ENCODE data around the gene CDC7. TPM values are rescaled to one million over a fixed set of nuclear protein-coding genes. Genes with fewer than 3 reads are reported as not detected.

CDC7 gene
- total RNA-seq, 3 donors from 2014 or later, result 3.6 to 5.0 (median 3.9) TPM

- no peak overlapping the region for H3K4me3 ChIP-seq
- DNase-seq (no peak), ATAC-seq (peak; percentile 29)
- H3K36me3 ChIP-seq (ENCODE audit: low read depth), result no peaks in the 10 kb centered on the region
- TF ChIP-seq, protein P1, sequence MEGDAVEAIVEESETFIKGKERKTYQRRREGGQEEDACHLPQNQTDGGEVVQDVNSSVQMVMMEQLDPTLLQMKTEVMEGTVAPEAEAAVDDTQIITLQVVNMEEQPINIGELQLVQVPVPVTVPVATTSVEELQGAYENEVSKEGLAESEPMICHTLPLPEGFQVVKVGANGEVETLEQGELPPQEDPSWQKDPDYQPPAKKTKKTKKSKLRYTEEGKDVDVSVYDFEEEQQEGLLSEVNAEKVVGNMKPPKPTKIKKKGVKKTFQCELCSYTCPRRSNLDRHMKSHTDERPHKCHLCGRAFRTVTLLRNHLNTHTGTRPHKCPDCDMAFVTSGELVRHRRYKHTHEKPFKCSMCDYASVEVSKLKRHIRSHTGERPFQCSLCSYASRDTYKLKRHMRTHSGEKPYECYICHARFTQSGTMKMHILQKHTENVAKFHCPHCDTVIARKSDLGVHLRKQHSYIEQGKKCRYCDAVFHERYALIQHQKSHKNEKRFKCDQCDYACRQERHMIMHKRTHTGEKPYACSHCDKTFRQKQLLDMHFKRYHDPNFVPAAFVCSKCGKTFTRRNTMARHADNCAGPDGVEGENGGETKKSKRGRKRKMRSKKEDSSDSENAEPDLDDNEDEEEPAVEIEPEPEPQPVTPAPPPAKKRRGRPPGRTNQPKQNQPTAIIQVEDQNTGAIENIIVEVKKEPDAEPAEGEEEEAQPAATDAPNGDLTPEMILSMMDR (IDR thresholded peaks at IDR 0.05), result no peak
- H3K9me3 ChIP-seq, result no peaks in the 10 kb centered on the region
- intact Hi-C loops (cut with DNase I, micrococcal nuclease), result no loop called here
- no peaks in the 10 kb centered on the region for H3K4me1 ChIP-seq (ENCODE audit: low read depth)
Observed at GRCh38 chr1:91559838-91560565, 59.4 kb downstream of the CDC7 start.

- intact Hi-C loops (cut with DNase I, micrococcal nuclease), result no loop called here
- Histone ChIP-seq H3K36me3 (ENCODE audit: low read depth) (no peaks in the 10 kb centered on the region), H3K4me1 (ENCODE audit: low read depth) (peaks cover 5% of the 10 kb centered on the region), H3K4me3 (no peak overlapping the region), H3K9me3 (no peaks in the 10 kb centered on the region)
- peak; percentile 49 for ATAC-seq
- DNase-seq, result no peak
- TF ChIP-seq, protein P1 (IDR thresholded peaks at IDR 0.05), result no peak
Observed at GRCh38 chr1:91564888-91565701, 64.4 kb downstream of the CDC7 start.

DNA sequence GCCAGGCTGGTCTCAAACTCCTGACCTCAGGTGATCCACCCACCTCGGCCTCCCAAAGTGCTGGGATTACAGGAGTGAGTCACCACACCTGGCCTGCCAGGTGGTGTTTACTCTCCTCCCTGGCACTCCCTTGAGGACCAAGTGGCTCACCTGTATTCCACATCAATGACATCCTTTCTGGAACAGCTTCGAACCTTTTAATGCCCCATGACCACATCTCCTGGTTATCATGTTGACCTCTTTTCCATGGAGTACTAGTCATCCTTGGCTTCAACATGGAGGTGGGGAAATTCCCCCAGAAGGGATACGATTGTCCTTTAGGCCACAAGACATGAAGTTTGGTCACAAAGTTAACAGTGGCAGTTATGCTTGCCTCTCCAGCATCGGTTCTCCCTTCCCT lies 66.9 kb downstream of the CDC7 start:
- H3K4me1 ChIP-seq (ENCODE audit: low read depth), result peaks cover 9% of the 10 kb centered on the region
- ATAC-seq (peak; percentile 58), DNase-seq (no peak)
- intact Hi-C loops (cut with DNase I, micrococcal nuclease), result no loop called here
- no peaks in the 10 kb centered on the region for H3K36me3 ChIP-seq (ENCODE audit: low read depth)
- no peaks in the 10 kb centered on the region for H3K9me3 ChIP-seq
- H3K4me3 ChIP-seq, result no peak overlapping the region
- TF ChIP-seq, protein P1 (IDR thresholded peaks at IDR 0.05), result no peak

GRCh38 chr1:91568261-91568660 lies 67.6 kb downstream of the CDC7 start:
- TF ChIP-seq, protein P1 (IDR thresholded peaks at IDR 0.05), result no peak
- DNase-seq (no peak), ATAC-seq (no peak)
- Histone ChIP-seq H3K4me3 (no peak overlapping the region), H3K4me1 (ENCODE audit: low read depth) (peaks cover 9% of the 10 kb centered on the region), H3K9me3 (no peaks in the 10 kb centered on the region), H3K36me3 (ENCODE audit: low read depth) (no peaks in the 10 kb centered on the region)
- intact Hi-C loops (cut with DNase I, micrococcal nuclease), result no loop called here

DNA sequence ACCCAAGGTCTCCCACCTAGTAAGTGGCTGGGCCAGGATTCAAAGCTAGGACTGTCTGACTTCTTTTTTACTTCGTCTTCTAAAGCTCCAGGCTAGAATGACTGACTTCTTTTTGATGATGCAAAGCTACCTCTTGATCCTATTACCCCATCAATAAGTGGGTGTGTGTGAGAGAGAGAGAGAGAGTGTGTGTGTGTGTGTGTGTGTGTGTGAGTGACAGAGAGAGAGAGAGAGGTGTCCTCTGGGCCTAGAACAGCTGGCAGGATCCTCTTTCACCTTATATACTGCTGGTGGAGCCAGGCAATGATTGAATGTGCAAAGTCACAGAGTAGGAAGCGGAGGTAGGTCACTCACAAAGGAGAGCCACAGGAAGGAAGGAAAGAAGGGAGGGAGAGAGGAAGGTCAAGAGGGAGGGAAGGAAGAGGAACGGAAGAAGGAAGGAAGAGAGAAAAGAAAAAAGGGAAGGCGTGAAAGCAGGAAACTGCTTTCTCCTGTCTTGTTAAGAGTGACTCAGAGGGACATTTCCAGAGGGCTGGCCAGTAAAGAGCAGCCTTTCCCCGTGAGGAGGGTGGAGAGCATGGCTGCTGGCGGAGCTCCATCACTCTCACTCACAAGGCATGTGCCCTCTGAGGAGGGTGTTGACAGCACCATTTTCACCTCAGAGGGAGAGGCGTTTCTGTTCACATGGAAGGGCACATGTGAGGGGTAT lies 68.9 kb downstream of the CDC7 start:
- Histone ChIP-seq H3K36me3 (ENCODE audit: low read depth) (no peaks in the 10 kb centered on the region), H3K4me3 (no peak overlapping the region), H3K4me1 (ENCODE audit: low read depth) (peaks cover 9% of the 10 kb centered on the region), H3K9me3 (no peaks in the 10 kb centered on the region)
- TF ChIP-seq, protein P1 (IDR thresholded peaks at IDR 0.05), result no peak
- DNase-seq (peak; percentile 53 to 74 (median 59)), ATAC-seq (peak; percentile 95)
- intact Hi-C loops (cut with DNase I, micrococcal nuclease), result no loop called here
